Measurements from ENCODE around the gene TTF1. TPM values are rescaled to one million over a fixed set of nuclear protein-coding genes. Genes with fewer than 3 reads are reported as not detected.

Gene TTF1
- total and polyA plus RNA-seq, 9 of the 15 experiments (the other 6 are each of a cell fraction or from before 2014, with no cell fraction given) = 9.0 to 18.5 (median 15.8) TPM

GRCh38 chr9:132366481-132366880 is 40.2 kb downstream of the TTF1 start:
- intact Hi-C loops (cut with micrococcal nuclease) = loop anchor here (10.0 kb wide), 1 partner anchor 1062 kb away; no protein-coding TSS in a partner anchor
- ATAC-seq (no peak), FAIRE-seq (no peak), DNase-seq (ENCODE audit: extremely low read depth in 1 of 4, low spot score in 3 of 4) (no peak)
- Histone ChIP-seq H3K79me2 (ENCODE audit: control insufficient read depth, insufficient read depth, low read length) (no peaks in the 10 kb centered on the region), H2AFZ (ENCODE audit: low read depth, low read length) (0 out of 2 replicates have a peak overlapping the region, but pooled peaks have one; percentile 28), H3K36me3 (ENCODE audit: control insufficient read depth, insufficient read depth, low read length) (no peaks in the 10 kb centered on the region), H3K9ac (ENCODE audit: insufficient read depth in 1 of 2, low read depth in 2 of 2, low read length in 2 of 2) (no peak overlapping the region), H3K9me3 (replicated peaks; ENCODE audit: control insufficient read depth, insufficient read depth, low read depth, low read length) (no peaks in the 10 kb centered on the region), H3K4me1 (replicated peaks in 1 of 2; ENCODE audit: control insufficient read depth in 2 of 2, insufficient read depth in 2 of 2, low read length in 2 of 2) (no peaks in the 10 kb centered on the region), H3K27ac (ENCODE audit: extremely low read depth, low read depth, low read length) (no peak overlapping the region), H3K4me2 (ENCODE audit: insufficient read depth, low read length) (no peak overlapping the region), H3K4me3 (no peak overlapping the region), H3K9me1 (ENCODE audit: control insufficient read depth, insufficient read depth, low read length) (no peaks in the 10 kb centered on the region), H3K27me3 (ENCODE audit: control insufficient read depth in 2 of 2, insufficient read depth in 2 of 2, low read length in 2 of 2) (no peaks in the 10 kb centered on the region), H4K20me1 (replicated peaks; ENCODE audit: control insufficient read depth, insufficient read depth, low read length) (no peaks in the 10 kb centered on the region)
- CTCF ChIA-PET (ENCODE audit: low intra/inter-chr PET ratio) = no interaction called here
- in situ Hi-C loops (cut with MboI) = no loop called here
- WGBS (ENCODE audit: insufficient coverage, low coverage, missing lambda C conversion rate) = 41% methylated on average over 4 of the region's 4 CpGs
- POLR2A ChIA-PET = no interaction called here
- no TSS peak for BruUV-seq (replicated peaks)
- no peak for TF ChIP-seq FOXJ2 (tag; IDR thresholded peaks at IDR 0.05)
- TF ChIP-seq ZNF124 (CRISPR knock-in tag; IDR thresholded peaks at IDR 0.05) = no peak
- TF ChIP-seq SMARCA4 (IDR thresholded peaks at IDR 0.05) = no peak
- no peak for TF ChIP-seq TFAP4 (CRISPR knock-in tag; IDR thresholded peaks at IDR 0.05; ENCODE audit: borderline replicate concordance)
- TF ChIP-seq BHLHE40 (IDR thresholded peaks at IDR 0.05; ENCODE audit: low read length) = no peak
- TF ChIP-seq GTF2B (IDR thresholded peaks at IDR 0.05; ENCODE audit: extremely low read depth, insufficient read length) = no peak

Data from K562 (cell line).